T-helper 17 cell (primary cell): ENCODE data around the gene NELL2. TPM values are rescaled to one million over a fixed set of nuclear protein-coding genes. Genes with fewer than 3 reads are reported as not detected.

Source experiments
- ATAC-seq: fragments of 150-1000 bp; cut with Tn5 transposase; 2 replicates; pipeline ENCODE4 v1.10.0; 2021; ENCODE audit warnings: mild to moderate bottlenecking, moderate library complexity
- DNase-seq, 3 donors: peaks; one replicate each; pipeline versions ENCODE4 v3.0.0 to v3.0.0-alpha.2; 2020 to 2021
- H3K9me3 ChIP-seq: one replicate; pipeline ENCODE4 v1.7.0; 2013; ENCODE audit warnings: low read length, mild to moderate bottlenecking; ENCODE audit not compliant: control insufficient read depth, poor library complexity, severe bottlenecking
- H3K27ac Mint-ChIP-seq: one replicate; pipeline ENCODE4 v1.8.0; 2022; ENCODE audit warnings: mild to moderate bottlenecking, moderate library complexity, mixed read lengths
- H3K27me3 Mint-ChIP-seq: one replicate; pipeline ENCODE4 v1.8.0; 2022; ENCODE audit warnings: mixed read lengths
- H3K36me3 Mint-ChIP-seq: one replicate; pipeline ENCODE4 v1.8.0; 2022; ENCODE audit warnings: low read depth, mixed read lengths
- H3K4me1 Mint-ChIP-seq: one replicate; pipeline ENCODE4 v1.8.0; 2022; ENCODE audit warnings: mild to moderate bottlenecking, mixed read lengths
- H3K4me3 Mint-ChIP-seq: one replicate; pipeline ENCODE4 v1.8.0; 2022; ENCODE audit warnings: mild to moderate bottlenecking, moderate library complexity, mixed read lengths
- total RNA-seq, 4 donors: library from RNA in 2 of 4; stranded (reverse) in 2 of 4; gene quantifications; one replicate each; pipeline ENCODE4 v1.2.3 and lab custom pipeline; 2022 to 2026

Gene NELL2
- total RNA-seq, 2 donors from 2014 or later, result 62.5 to 110 TPM

DNA sequence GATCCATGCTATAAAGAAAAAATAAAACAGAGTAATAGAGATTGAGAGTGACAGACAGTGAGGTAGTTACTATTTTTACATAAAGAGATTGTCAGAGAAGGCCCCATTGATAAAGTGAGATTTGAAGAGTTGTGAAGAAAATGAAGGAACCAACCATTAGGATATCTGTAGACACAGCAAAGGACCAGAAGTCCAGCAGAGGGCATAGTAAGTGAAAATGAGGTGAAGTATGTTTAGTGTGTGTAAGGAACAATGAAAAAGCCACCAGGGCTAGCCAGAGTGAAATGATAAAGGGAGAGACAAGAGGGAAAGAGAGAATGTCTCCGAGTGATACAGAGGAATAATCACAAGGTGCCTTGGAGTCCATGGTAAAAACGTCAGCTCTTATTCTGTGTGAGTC is 411.0 kb downstream of the NELL2 start:
- H3K36me3 Mint-ChIP-seq, result no peaks in the 10 kb centered on the region
- H3K27ac Mint-ChIP-seq, result no peak overlapping the region
- DNase-seq (no peak), ATAC-seq (no peak)
- no peak overlapping the region for H3K4me3 Mint-ChIP-seq
- peaks cover 5% of the 10 kb centered on the region for H3K27me3 Mint-ChIP-seq
- H3K4me1 Mint-ChIP-seq, result peaks cover 2% of the 10 kb centered on the region
- H3K9me3 ChIP-seq, result no peaks in the 10 kb centered on the region

- no peak overlapping the region for H3K27ac Mint-ChIP-seq
- H3K4me1 Mint-ChIP-seq, result peaks cover 2% of the 10 kb centered on the region
- DNase-seq (no peak), ATAC-seq (no peak)
- H3K9me3 ChIP-seq, result no peaks in the 10 kb centered on the region
- peaks cover 5% of the 10 kb centered on the region for H3K27me3 Mint-ChIP-seq
- no peaks in the 10 kb centered on the region for H3K36me3 Mint-ChIP-seq
- no peak overlapping the region for H3K4me3 Mint-ChIP-seq
Observed at GRCh38 chr12:44464180-44464579, 411.9 kb downstream of the NELL2 start.

- Mint-ChIP-seq H3K36me3 (no peaks in the 10 kb centered on the region), H3K4me1 (peaks cover 2% of the 10 kb centered on the region), H3K4me3 (no peak overlapping the region), H3K27ac (no peak overlapping the region), H3K27me3 (peaks cover 5% of the 10 kb centered on the region)
- H3K9me3 ChIP-seq, result no peaks in the 10 kb centered on the region
- ATAC-seq, result no peak
- no peak for DNase-seq
Observed at GRCh38 chr12:44462729-44463128, 413.4 kb downstream of the NELL2 start.

GRCh38 chr12:44460261-44460660 is 415.9 kb downstream of the NELL2 start:
- no peak overlapping the region for H3K4me3 Mint-ChIP-seq
- DNase-seq, result no peak
- no peak for ATAC-seq
- H3K27ac Mint-ChIP-seq, result no peak overlapping the region
- H3K27me3 Mint-ChIP-seq, result peaks cover 5% of the 10 kb centered on the region
- no peaks in the 10 kb centered on the region for H3K36me3 Mint-ChIP-seq
- no peaks in the 10 kb centered on the region for H3K9me3 ChIP-seq
- H3K4me1 Mint-ChIP-seq, result peaks cover 2% of the 10 kb centered on the region

GRCh38 chr12:44459569-44459968 is 416.5 kb downstream of the NELL2 start:
- H3K4me1 Mint-ChIP-seq, result peaks cover 2% of the 10 kb centered on the region
- H3K36me3 Mint-ChIP-seq, result no peaks in the 10 kb centered on the region
- ATAC-seq (no peak), DNase-seq (no peak)
- H3K9me3 ChIP-seq, result no peaks in the 10 kb centered on the region
- no peak overlapping the region for H3K27ac Mint-ChIP-seq
- H3K4me3 Mint-ChIP-seq, result no peak overlapping the region
- H3K27me3 Mint-ChIP-seq, result peaks cover 5% of the 10 kb centered on the region

Other genes starting within 250 kb of the NELL2 start
- not detected for gene DBX2, start 174.8 kb upstream of the NELL2 start, total RNA-seq